ENCODE data around the gene MAP3K20.
"Not testable (repeated sequence)": the region's sequence is repeated elsewhere in the genome, so short reads cannot be mapped to it uniquely, and the experiment has no call there.

MAP3K20 gene

GRCh38 chr2:173264151-173264550 is 188.5 kb downstream of the MAP3K20 start:
- no peak for DNase-seq (ENCODE audit: extremely low read depth in 1 of 2, low read depth in 1 of 2)

GRCh38 chr2:173264603-173265366 is 189.1 kb downstream of the MAP3K20 start:
- DNase-seq (ENCODE audit: extremely low read depth in 1 of 2, low read depth in 1 of 2), result no peak

- no peak for DNase-seq (ENCODE audit: extremely low read depth in 1 of 2, low read depth in 1 of 2)
Measured at GRCh38 chr2:173271135-173271534, 195.5 kb downstream of the MAP3K20 start.

- DNase-seq (ENCODE audit: extremely low read depth in 1 of 2, low read depth in 1 of 2), result no peak
Measured at GRCh38 chr2:173271825-173272224, 196.2 kb downstream of the MAP3K20 start.

GRCh38 chr2:173272849-173273248 is 197.2 kb downstream of the MAP3K20 start:
- no peak for DNase-seq (ENCODE audit: extremely low read depth in 1 of 2, low read depth in 1 of 2)

- DNase-seq (ENCODE audit: extremely low read depth in 1 of 2, low read depth in 1 of 2), result no peak
Measured at GRCh38 chr2:173278794-173279526, 203.3 kb downstream of the MAP3K20 start.

- no peak for DNase-seq (ENCODE audit: extremely low read depth in 1 of 2, low read depth in 1 of 2)
Measured at GRCh38 chr2:173279527-173279868, 203.9 kb downstream of the MAP3K20 start.

- DNase-seq (ENCODE audit: extremely low read depth in 1 of 2, low read depth in 1 of 2), result no peak
Measured at GRCh38 chr2:173280853-173281252, 205.2 kb downstream of the MAP3K20 start.

- DNase-seq (ENCODE audit: extremely low read depth in 1 of 2, low read depth in 1 of 2), result not testable (repeated sequence)
Measured at GRCh38 chr2:173281898-173282297, 206.3 kb downstream of the MAP3K20 start.

- DNase-seq (ENCODE audit: extremely low read depth in 1 of 2, low read depth in 1 of 2), result no peak
Measured at GRCh38 chr2:173282795-173283545, 207.3 kb downstream of the MAP3K20 start.

- no peak for DNase-seq (ENCODE audit: extremely low read depth in 1 of 2, low read depth in 1 of 2)
Measured at GRCh38 chr2:173286153-173286809, 210.6 kb downstream of the MAP3K20 start.

- DNase-seq (ENCODE audit: extremely low read depth in 1 of 2, low read depth in 1 of 2), result no peak
Measured at GRCh38 chr2:173287594-173287993, 211.9 kb downstream of the MAP3K20 start.

- DNase-seq (ENCODE audit: extremely low read depth in 1 of 2, low read depth in 1 of 2), result no peak
Measured at GRCh38 chr2:173288561-173288960, 212.9 kb downstream of the MAP3K20 start.

- no peak for DNase-seq (ENCODE audit: extremely low read depth in 1 of 2, low read depth in 1 of 2)
Measured at GRCh38 chr2:173290046-173290445, 214.4 kb downstream of the MAP3K20 start.

- no peak for DNase-seq (ENCODE audit: extremely low read depth in 1 of 2, low read depth in 1 of 2)
Measured at GRCh38 chr2:173290518-173290917, 214.9 kb downstream of the MAP3K20 start.

GRCh38 chr2:173291412-173291811 is 215.8 kb downstream of the MAP3K20 start:
- no peak for DNase-seq (ENCODE audit: extremely low read depth in 1 of 2, low read depth in 1 of 2)

- DNase-seq (ENCODE audit: extremely low read depth in 1 of 2, low read depth in 1 of 2), result no peak
Measured at GRCh38 chr2:173296235-173296634, 220.6 kb downstream of the MAP3K20 start.

- no peak for DNase-seq (ENCODE audit: extremely low read depth in 1 of 2, low read depth in 1 of 2)
Measured at GRCh38 chr2:173298536-173299097, 223.0 kb downstream of the MAP3K20 start.

GRCh38 chr2:173299764-173300163 is 224.1 kb downstream of the MAP3K20 start:
- DNase-seq (ENCODE audit: extremely low read depth in 1 of 2, low read depth in 1 of 2), result no peak

- DNase-seq (ENCODE audit: extremely low read depth in 1 of 2, low read depth in 1 of 2), result no peak
Measured at GRCh38 chr2:173300458-173300857, 224.8 kb downstream of the MAP3K20 start.

- not testable (repeated sequence) for DNase-seq (ENCODE audit: extremely low read depth in 1 of 2, low read depth in 1 of 2)
Measured at GRCh38 chr2:173301549-173301948, 225.9 kb downstream of the MAP3K20 start.

All from activated CD8-positive, alpha-beta memory T cell treated with anti-CD3 and anti-CD28 coated beads for 1 hour (primary cell).